Naive thymus-derived CD4-positive, alpha-beta T cell (primary cell): ENCODE data around the gene STRIP1. TPM values are rescaled to one million over a fixed set of nuclear protein-coding genes. Genes with fewer than 3 reads are reported as not detected.

ENCODE experiments used
- ATAC-seq: fragments of 150-1000 bp; cut with Tn5 transposase; 2 replicates; pipeline ENCODE4 v1.10.0; 2021; ENCODE audit warnings: mild to moderate bottlenecking, moderate library complexity
- CTCF ChIA-PET: fragments of 350-600 bp; sonication (Branson Sonifier 250); formaldehyde crosslinking; loops from one replicate; lab custom pipeline; 2021; ENCODE audit warnings: antibody characterized with exemption; lab: Charles Lee
- POLR2A ChIA-PET: fragments of 350-600 bp; sonication (Branson Sonifier 250); formaldehyde crosslinking; loops from one replicate; lab custom pipeline; 2021; ENCODE audit warnings: antibody characterized with exemption, inconsistent platforms; lab: Charles Lee
- DNase-seq, 9 donors: peaks; one replicate each; pipeline versions ENCODE4 v3.0.0 to v3.0.0-alpha.2; 2020 to 2022; ENCODE audit warnings: mixed read lengths in 1 of 9
- H3K27ac ChIP-seq: one replicate; pipeline ENCODE4 v1.7.0; 2013; ENCODE audit warnings: mild to moderate bottlenecking, low read depth, low read length, moderate library complexity
- H3K27me3 ChIP-seq, 2 donors: one replicate each; pipeline ENCODE4 v1.7.0; 2013; ENCODE audit warnings: low read length in 2 of 2, mild to moderate bottlenecking in 2 of 2, moderate library complexity in 2 of 2; ENCODE audit not compliant: control insufficient read depth in 2 of 2, insufficient read depth in 2 of 2
- H3K36me3 ChIP-seq, 3 experiments: 1 replicate in 2 of 3; 2 replicates in 1 of 3; pipeline ENCODE4 v1.7.0; 2013; ENCODE audit warnings: low read length in 3 of 3, mild to moderate bottlenecking in 3 of 3, moderate library complexity in 1 of 3; ENCODE audit not compliant: insufficient read depth in 3 of 3, control insufficient read depth in 2 of 3
- H3K4me1 ChIP-seq, 2 donors: one replicate each; pipeline ENCODE4 v1.7.0; 2013; ENCODE audit warnings: low read length in 2 of 2, mild to moderate bottlenecking in 2 of 2, moderate library complexity in 1 of 2; ENCODE audit not compliant: control insufficient read depth in 2 of 2, insufficient read depth in 2 of 2
- H3K4me3 ChIP-seq: 2 replicates; pipeline ENCODE4 v1.7.0; 2013; ENCODE audit warnings: mild to moderate bottlenecking, low read length
- H3K9me3 ChIP-seq, 3 experiments: 1 replicate in 2 of 3; 2 replicates in 1 of 3; pipeline ENCODE4 v1.7.0; 2013; ENCODE audit warnings: low read length in 3 of 3; ENCODE audit not compliant: control insufficient read depth in 2 of 3
- H3K27ac Mint-ChIP-seq, 9 donors: one replicate each; pipeline ENCODE4 v1.8.0; 2020 to 2022; ENCODE audit warnings: mixed read lengths in 9 of 9, mild to moderate bottlenecking in 8 of 9, moderate library complexity in 5 of 9, inconsistent platforms in 2 of 9
- H3K27me3 Mint-ChIP-seq, 5 donors: one replicate each; pipeline ENCODE4 v1.8.0; 2021 to 2022; ENCODE audit warnings: mixed read lengths in 5 of 5, mild to moderate bottlenecking in 1 of 5
- H3K36me3 Mint-ChIP-seq, 5 donors: one replicate each; pipeline ENCODE4 v1.8.0; 2020 to 2022; ENCODE audit warnings: mixed read lengths in 5 of 5, mild to moderate bottlenecking in 3 of 5, inconsistent platforms in 1 of 5
- H3K4me1 Mint-ChIP-seq, 7 donors: one replicate each; pipeline ENCODE4 v1.8.0; 2020 to 2022; ENCODE audit warnings: mixed read lengths in 7 of 7, mild to moderate bottlenecking in 3 of 7, inconsistent platforms in 1 of 7
- H3K4me3 Mint-ChIP-seq, 10 donors: one replicate each; pipeline ENCODE4 v1.8.0; 2020 to 2022; ENCODE audit warnings: mild to moderate bottlenecking in 10 of 10, mixed read lengths in 10 of 10, moderate library complexity in 6 of 10, inconsistent platforms in 2 of 10
- H3K9me3 Mint-ChIP-seq, 11 donors: one replicate each; pipeline ENCODE4 v1.8.0; 2020 to 2022; ENCODE audit warnings: mixed read lengths in 11 of 11, mild to moderate bottlenecking in 4 of 11, inconsistent platforms in 1 of 11, moderate library complexity in 1 of 11
- intact Hi-C, 2 donors: fragments of 100-400 bp; cut with micrococcal nuclease; formaldehyde crosslinking; loops; one replicate each; pipeline ENCODE4 v1.15.1; 2023
- polyA plus RNA-seq, 2 donors: library from polyadenylated mRNA; unstranded; fragments of 300-500 nt; fragmentation: Illumina TruSeq; gene quantifications; one replicate each; pipeline ENCODE4 v1.2.3, GENCODE V29; 2021
- total RNA-seq, 6 experiments: library from RNA in 5 of 6; stranded (reverse) in 5 of 6; gene quantifications; 1 replicate in 5 of 6; 2 replicates in 1 of 6; pipeline ENCODE4 v1.2.3 and lab custom pipeline; 2021 to 2026

The STRIP1 gene
- total and polyA plus RNA-seq, 7 experiments from 2014 or later = 21.4 to 83.9 (median 65.7) TPM

DNA sequence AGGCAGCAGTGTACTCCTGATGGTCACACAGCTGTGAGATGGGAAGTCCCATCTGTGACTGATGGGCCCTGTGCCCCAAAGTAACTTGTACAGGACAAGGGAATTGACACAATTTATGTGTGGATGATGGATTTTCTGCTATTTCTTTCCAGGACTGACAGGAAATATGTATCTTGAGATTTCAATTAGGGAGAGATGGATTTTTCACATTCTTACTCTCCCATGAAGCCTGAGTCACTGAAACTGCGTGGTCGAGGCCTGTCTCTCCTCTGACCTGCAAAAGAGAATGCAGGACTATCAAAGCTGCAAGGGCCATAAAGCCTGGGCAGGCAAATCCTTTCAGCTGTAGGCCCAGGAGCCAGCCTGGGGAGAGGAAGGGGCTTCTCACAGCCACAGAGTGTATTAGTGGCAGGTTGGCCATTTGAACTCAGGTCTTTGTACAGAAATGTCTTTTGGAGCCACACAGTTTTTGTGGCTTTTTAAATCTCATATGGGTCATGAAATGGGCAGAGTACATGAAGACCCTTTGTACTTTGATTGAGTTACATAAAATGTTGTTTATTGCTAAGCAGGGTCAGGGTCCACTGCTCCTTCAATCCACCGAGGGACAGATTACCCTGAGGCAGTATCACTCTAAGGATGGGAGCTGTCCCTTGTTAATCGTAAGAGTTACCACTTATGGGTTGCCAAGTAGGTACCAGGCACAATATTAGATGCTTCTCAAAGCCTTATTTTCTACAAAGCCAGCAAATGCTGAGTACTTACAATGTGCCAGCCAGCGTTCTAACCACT lies 21.3 kb downstream of the STRIP1 start:
- H3K4me3 ChIP-seq = no peak overlapping the region
- CTCF ChIA-PET = interaction anchor here (0.5 to 1.0 kb wide), 3 partner anchors 15 to 392 kb away, joined by 3 to 4 read pairs (median 3); no protein-coding TSS in a partner anchor

DNA sequence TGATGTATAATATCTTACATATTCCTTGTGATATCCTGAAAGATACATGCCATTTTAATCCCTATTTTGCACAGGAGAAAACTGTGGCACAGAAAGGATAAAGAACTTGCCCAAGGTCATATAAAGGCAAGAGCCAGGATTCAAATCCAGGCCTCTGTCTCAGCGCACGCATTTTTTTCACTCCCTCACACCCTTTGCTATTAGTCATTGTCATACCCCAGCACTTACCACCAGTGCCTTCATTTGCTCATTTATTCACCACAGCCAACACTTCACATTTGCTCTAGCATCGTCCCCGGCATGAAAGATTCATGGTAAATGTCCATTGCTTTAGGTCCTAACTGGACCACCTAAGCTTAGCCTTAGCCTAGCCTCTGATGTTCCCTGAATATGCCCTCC lies 21.9 kb downstream of the STRIP1 start:
- Histone ChIP-seq H3K4me1 (no peaks in the 10 kb centered on the region), H3K36me3 (peaks cover 25 to 77% (median 28%) of the 10 kb centered on the region in 3 experiments), H3K9me3 (no peaks in the 10 kb centered on the region), H3K4me3 (no peak overlapping the region), H3K27ac (no peak overlapping the region), H3K27me3 (no peaks in the 10 kb centered on the region)
- Mint-ChIP-seq H3K4me1 (peaks cover 0 to 10% (median 0%) of the 10 kb centered on the region in 7 donors), H3K4me3 (no peak overlapping the region), H3K27ac (no peak overlapping the region), H3K9me3 (no peaks in the 10 kb centered on the region), H3K36me3 (peaks cover 14 to 57% (median 18%) of the 10 kb centered on the region in 5 donors), H3K27me3 (no peaks in the 10 kb centered on the region)
- intact Hi-C loops = no loop called here
- no peak for DNase-seq
- ChIA-PET CTCF (interaction anchor here (0.5 kb wide), 1 partner anchor 393 kb away, joined by 3 read pairs; no protein-coding TSS in a partner anchor), POLR2A (interaction anchor here (1.6 kb wide), 1 partner anchor 22 kb away, joined by 3 read pairs; the partner anchor contains the start of gene STRIP1)
- no peak for ATAC-seq

More for the DNA sequence above, 21.3 kb downstream of the STRIP1 start:
- ATAC-seq = no peak
- H3K4me1 Mint-ChIP-seq = peaks cover 0 to 10% (median 0%) of the 10 kb centered on the region in 7 donors
- H3K36me3 Mint-ChIP-seq = peaks cover 14 to 61% (median 18%) of the 10 kb centered on the region in 5 donors
- H3K27ac Mint-ChIP-seq = no peak overlapping the region
- peaks cover 25 to 83% (median 28%) of the 10 kb centered on the region in 3 experiments for H3K36me3 ChIP-seq
- H3K4me1 ChIP-seq = no peaks in the 10 kb centered on the region
- H3K4me3 Mint-ChIP-seq = no peak overlapping the region
- POLR2A ChIA-PET = interaction anchor here (1.6 kb wide), 1 partner anchor 21 kb away, joined by 3 read pairs; the partner anchor contains the start of gene STRIP1
- no peaks in the 10 kb centered on the region for H3K9me3 Mint-ChIP-seq
- H3K27me3 Mint-ChIP-seq = no peaks in the 10 kb centered on the region
- intact Hi-C loops = no loop called here
- H3K27me3 ChIP-seq = no peaks in the 10 kb centered on the region
- DNase-seq = no peak
- no peaks in the 10 kb centered on the region for H3K9me3 ChIP-seq
- H3K27ac ChIP-seq = no peak overlapping the region

DNA sequence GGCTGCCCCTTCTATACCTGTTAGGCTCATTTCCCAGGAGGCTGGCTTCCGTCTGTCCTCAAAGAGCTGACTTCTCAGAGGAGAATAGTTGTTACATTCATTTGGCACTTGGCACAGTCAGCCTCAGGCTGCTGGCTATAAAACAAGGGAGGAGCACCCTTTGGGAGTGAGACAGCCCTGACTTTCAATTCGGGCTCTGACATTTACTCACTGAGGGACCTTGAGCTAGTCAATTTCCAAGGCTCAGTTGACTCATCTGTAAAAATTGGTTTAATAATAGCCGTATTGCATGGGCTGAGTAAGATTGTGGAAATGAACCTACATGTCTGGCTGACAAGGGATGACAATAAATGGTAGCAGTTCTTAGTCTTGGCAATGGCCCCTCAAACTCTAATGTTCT lies 22.4 kb downstream of the STRIP1 start:
- no peaks in the 10 kb centered on the region for H3K4me1 ChIP-seq
- H3K36me3 Mint-ChIP-seq = peaks cover 14 to 52% (median 17%) of the 10 kb centered on the region in 5 donors
- H3K4me3 Mint-ChIP-seq = no peak overlapping the region
- intact Hi-C loops = no loop called here
- no peaks in the 10 kb centered on the region for H3K27me3 Mint-ChIP-seq
- H3K9me3 Mint-ChIP-seq = no peaks in the 10 kb centered on the region
- DNase-seq (no peak), ATAC-seq (no peak)
- H3K27ac ChIP-seq = no peak overlapping the region
- ChIA-PET POLR2A (interaction anchor here (1.6 kb wide), 1 partner anchor 22 kb away, joined by 3 read pairs; the partner anchor contains the start of gene STRIP1), CTCF (no interaction called here)
- H3K36me3 ChIP-seq = peaks cover 25 to 72% (median 28%) of the 10 kb centered on the region in 3 experiments
- H3K9me3 ChIP-seq = no peaks in the 10 kb centered on the region
- no peaks in the 10 kb centered on the region for H3K27me3 ChIP-seq
- H3K27ac Mint-ChIP-seq = no peak overlapping the region
- H3K4me1 Mint-ChIP-seq = peaks cover 0 to 10% (median 0%) of the 10 kb centered on the region in 7 donors
- no peak overlapping the region for H3K4me3 ChIP-seq

DNA sequence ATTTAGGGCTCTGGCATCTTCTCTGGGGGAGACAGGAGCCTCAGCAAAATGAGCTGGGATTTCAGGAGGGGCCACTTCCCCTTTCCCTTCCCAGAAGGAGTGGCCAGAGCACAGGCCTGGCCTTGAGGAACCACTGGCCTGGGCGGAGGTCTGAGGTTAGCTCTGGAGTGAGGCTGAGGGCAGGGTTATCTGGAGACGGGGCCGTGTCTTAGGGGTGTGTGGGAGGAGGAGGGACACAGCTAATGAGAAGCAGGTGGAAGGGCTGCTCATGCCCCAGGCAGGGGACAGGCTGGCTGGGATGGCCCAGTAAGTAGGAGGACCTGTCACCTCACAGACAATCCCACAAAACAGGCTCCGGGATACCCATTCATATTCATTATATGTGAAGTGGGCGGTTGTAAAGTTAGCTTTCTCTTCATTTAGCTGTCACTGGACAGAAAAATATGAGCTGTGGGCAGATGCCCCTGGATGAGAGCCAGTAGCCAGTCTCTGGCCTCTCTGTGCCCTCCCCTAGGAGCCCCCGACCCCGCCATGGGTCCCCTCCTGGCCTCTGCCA lies 23.6 kb downstream of the STRIP1 start:
- no peak overlapping the region for H3K27ac ChIP-seq
- no peak overlapping the region for H3K4me3 ChIP-seq
- peaks cover 25 to 64% (median 27%) of the 10 kb centered on the region in 3 experiments for H3K36me3 ChIP-seq
- intact Hi-C loops = no loop called here
- no peaks in the 10 kb centered on the region for H3K27me3 ChIP-seq
- ATAC-seq = no peak
- H3K9me3 ChIP-seq = no peaks in the 10 kb centered on the region
- Mint-ChIP-seq H3K27me3 (no peaks in the 10 kb centered on the region), H3K27ac (peak overlapping the region in 1 of 9 donors; percentile 28), H3K4me3 (no peak overlapping the region), H3K9me3 (no peaks in the 10 kb centered on the region), H3K4me1 (peaks cover 0 to 9% (median 0%) of the 10 kb centered on the region in 7 donors), H3K36me3 (peaks cover 8 to 43% (median 17%) of the 10 kb centered on the region in 5 donors)
- no peaks in the 10 kb centered on the region for H3K4me1 ChIP-seq
- DNase-seq = no peak
- ChIA-PET POLR2A (no interaction called here), CTCF (interaction anchor here (0.8 kb wide), 1 partner anchor 46 kb away, joined by 3 read pairs; no protein-coding TSS in a partner anchor)

DNA sequence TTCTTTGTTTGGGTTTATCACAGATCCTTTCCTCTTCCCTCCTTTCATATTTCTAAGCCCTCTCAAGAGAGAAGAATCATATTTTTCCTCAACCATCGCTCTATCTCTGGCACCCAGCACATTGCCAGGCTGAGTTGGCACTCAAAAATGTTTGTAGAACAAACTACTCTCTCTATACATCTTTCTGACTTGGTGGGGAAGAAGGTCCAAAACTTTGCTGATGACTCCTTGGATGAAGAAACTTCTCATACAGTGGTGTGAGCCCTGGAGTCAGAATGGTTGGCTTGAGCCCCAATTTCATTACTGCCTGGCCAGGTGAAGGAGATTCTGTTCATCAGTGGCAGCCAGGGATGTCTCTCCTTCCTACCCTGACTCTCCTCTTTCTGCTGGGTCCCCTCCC lies 24.2 kb downstream of the STRIP1 start:
- Histone ChIP-seq H3K4me3 (no peak overlapping the region), H3K9me3 (no peaks in the 10 kb centered on the region), H3K27ac (no peak overlapping the region), H3K27me3 (no peaks in the 10 kb centered on the region), H3K4me1 (no peaks in the 10 kb centered on the region), H3K36me3 (peaks cover 22 to 58% (median 22%) of the 10 kb centered on the region in 3 experiments)
- Mint-ChIP-seq H3K9me3 (no peaks in the 10 kb centered on the region), H3K4me3 (no peak overlapping the region), H3K36me3 (peaks cover 5 to 39% (median 14%) of the 10 kb centered on the region in 5 donors), H3K27me3 (no peaks in the 10 kb centered on the region), H3K27ac (peak overlapping the region in 2 of 9 donors; percentile 3 to 24), H3K4me1 (peaks cover 0 to 7% (median 0%) of the 10 kb centered on the region in 7 donors)
- no peak for DNase-seq
- intact Hi-C loops = no loop called here
- ChIA-PET POLR2A (no interaction called here), CTCF (interaction anchor here (0.8 to 2.5 kb wide), 2 partner anchors 29 to 46 kb away, joined by 3 to 10 read pairs; no protein-coding TSS in a partner anchor)
- ATAC-seq = no peak

DNA sequence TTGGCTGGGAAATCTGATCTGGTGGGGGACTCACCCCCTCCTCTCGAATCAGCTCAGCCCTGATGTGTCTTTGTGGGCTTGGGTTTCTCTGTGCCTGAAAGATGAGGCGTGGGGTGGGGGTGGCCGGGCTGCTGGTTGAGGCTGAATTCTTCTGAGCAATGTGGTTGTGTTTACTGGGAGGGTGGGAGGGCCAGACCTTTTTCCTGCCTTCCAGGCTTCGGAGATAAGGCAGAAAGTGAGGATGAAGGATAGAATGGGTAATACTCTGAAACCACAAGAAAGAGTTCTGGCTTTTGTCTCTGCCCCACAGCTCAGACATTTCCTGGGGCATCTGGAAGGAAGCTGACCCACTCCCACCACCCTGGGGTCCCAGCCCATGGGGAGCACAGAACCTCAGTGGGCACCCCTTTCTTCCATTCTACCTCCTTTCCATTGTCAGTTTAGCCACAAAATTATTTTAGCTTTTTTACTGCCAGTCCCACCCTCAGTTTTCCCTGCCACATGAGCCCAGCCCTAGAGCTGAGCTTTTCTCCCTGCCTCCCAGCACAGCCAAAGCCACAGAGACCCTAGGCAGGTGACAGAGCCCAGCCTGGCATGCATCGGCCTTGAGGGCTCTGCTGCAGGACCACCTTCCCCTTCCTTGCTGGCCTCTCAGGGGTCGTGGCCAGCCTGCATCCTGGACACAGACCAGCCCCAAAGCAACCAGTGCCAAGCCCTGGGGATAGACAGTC lies 24.9 kb downstream of the STRIP1 start:
- Mint-ChIP-seq H3K9me3 (no peaks in the 10 kb centered on the region), H3K4me3 (no peak overlapping the region), H3K36me3 (peaks cover 5 to 35% (median 9%) of the 10 kb centered on the region in 5 donors), H3K27me3 (no peaks in the 10 kb centered on the region), H3K27ac (peak overlapping the region in 2 of 9 donors; percentile 21 to 24), H3K4me1 (peaks cover 0 to 4% (median 0%) of the 10 kb centered on the region in 7 donors)
- ATAC-seq (no peak), DNase-seq (no peak)
- Histone ChIP-seq H3K36me3 (peaks cover 14 to 51% (median 17%) of the 10 kb centered on the region in 3 experiments), H3K9me3 (no peaks in the 10 kb centered on the region), H3K27me3 (no peaks in the 10 kb centered on the region), H3K4me1 (no peaks in the 10 kb centered on the region), H3K27ac (no peak overlapping the region), H3K4me3 (no peak overlapping the region)
- intact Hi-C loops = no loop called here
- CTCF ChIA-PET = interaction anchor here (0.6 to 2.5 kb wide), 7 partner anchors 11 to 727 kb away, joined by 3 to 10 read pairs (median 3); partner anchors contain the start of gene AHCYL1
- POLR2A ChIA-PET = no interaction called here
